COLO668 (cell line): ENCODE measurements around the gene MAMDC2.

Experiments
- DNase-seq: peaks from one replicate; lab custom pipeline; 2025; ENCODE audit not compliant: unreplicated experiment; lab: John Stamatoyannopoulos, UW

MAMDC2 gene

DNA sequence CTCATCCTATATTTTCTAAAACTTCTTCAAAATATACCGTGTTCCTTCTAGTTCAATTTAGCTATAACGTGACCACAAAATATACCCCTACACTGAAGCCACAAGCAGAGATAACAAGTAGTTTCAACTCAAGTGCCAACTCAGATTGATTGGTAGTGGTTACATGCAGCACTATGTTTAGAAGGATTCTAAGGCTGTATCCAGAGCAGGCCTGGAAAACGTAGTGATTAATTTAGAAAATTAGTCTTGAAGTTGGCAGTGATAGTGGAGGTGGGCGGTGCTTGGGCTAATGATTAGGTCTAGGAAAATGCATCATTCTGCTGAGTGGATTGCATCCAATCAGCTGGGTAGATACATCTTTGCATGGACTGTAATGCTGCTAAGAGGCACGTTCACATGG lies 61.5 kb downstream of the MAMDC2 start:
- no peak for DNase-seq

DNA sequence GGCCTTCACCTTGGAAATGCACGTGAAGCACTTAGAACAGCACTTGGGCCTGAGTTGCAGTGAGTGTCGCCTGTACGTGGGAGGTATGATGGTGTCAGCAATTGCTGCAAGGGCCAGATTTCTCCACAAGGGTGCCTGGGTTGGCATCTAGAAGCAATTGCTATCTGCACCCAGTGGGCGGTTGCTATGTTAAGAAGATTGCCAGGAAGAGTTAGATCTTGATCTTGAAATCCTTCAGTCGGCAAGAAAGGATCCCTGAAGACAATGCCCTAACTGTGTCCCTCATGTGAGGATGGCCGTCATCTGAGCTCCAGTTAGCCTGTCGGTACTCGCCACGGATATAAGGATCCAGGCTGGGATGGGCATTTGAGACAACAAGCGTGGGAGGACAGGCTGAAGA lies 62.9 kb downstream of the MAMDC2 start:
- no peak for DNase-seq

DNA sequence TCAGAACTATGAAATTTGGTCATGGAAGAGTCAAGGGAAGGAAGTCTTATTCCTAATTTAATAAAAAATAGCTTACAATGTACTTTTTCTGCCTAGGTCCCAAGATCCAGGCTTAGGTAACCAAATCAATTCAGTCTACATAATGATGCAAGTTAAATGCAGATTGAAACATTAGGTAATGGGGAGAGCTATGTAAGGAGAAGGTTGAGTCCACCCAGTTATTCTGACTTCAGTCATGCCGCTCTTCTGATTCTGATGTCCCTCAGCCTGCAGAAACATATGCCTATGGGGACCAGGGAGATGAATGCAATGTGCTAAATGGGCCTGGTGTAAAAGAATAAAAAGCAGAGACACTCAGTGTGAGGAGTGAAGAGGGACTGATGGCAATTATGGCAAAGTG lies 63.9 kb downstream of the MAMDC2 start:
- no peak for DNase-seq

DNA sequence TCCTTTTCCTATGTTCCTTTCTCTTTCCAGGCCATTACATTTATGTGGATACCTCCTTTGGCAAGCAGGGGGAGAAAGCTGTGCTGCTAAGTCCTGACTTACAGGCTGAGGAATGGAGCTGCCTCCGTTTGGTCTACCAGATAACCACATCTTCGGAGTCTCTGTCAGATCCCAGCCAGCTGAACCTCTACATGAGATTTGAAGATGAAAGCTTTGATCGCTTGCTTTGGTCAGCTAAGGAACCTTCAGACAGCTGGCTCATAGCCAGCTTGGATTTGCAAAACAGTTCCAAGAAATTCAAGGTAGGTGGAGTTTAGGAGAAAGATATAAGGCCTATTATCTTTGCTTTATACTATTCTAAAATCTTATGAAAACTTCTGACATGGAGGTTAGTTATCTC lies 64.5 kb downstream of the MAMDC2 start:
- no peak for DNase-seq

DNA sequence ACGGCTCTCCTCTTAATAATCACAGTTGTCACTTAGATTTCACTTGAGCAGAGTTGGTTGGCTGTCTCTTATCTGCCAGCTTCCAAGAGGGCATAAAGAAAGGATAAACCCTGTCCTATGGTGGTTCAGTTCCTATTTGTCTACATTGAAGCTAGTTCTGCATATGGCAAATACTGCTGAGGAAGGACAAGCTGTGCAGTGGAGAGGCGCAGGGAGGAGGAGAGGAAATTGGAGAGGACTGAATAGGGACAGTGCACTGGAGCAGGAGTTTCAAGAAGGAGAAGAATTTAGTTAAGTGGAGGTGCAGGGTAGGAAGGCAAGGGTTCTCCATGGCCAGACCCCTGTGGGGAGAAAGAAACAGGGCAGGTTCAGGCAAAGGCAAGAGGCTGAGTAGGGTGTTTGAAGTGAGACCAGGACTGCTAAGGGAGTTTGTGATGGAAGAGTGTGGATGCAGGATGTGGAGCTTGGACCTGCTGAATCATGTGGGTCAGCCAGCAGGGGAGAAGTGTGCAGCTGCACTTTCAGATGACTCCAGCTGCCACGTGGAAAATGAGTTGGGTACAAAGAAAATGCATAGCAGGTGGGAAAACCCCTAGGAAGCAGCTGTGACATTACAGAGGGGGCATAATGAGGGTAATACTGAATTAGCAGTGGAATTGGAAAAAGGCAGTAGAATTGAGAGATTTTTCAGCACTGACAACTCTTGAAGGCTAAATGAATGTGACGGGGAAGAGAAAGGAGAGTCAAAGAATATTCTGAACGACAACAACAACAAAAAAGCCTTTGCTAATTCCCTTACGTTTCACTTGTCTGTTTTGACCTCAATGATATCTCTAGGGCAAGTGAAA lies 66.8 kb downstream of the MAMDC2 start:
- peak; percentile 57 for DNase-seq

DNA sequence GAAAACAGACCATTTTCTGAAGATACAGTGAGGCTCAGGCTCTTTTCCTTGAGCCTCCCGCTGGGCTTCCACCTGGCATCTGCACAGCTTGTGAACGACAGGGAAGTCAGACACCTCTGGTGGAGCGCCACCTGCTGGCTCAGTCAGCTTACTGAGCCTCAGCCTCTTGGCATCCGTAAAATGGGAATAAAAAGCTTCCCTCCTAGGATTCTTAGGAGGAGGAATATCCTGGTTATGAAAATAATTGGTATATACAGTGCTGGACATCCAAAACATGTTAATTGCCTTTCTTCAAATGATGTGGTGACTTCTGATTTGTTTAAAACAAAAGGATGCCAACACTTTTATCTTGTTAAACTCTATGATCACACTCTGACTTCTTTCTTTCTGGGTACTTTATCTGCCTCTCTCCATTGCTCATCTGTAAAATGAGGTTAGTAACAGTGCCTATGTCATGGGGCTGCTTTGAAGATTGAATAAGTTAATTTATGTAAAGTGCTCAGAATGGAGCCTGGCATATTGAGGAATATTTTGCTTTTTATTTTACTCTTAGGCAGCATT lies 67.5 kb downstream of the MAMDC2 start:
- DNase-seq = peak; percentile 91

DNA sequence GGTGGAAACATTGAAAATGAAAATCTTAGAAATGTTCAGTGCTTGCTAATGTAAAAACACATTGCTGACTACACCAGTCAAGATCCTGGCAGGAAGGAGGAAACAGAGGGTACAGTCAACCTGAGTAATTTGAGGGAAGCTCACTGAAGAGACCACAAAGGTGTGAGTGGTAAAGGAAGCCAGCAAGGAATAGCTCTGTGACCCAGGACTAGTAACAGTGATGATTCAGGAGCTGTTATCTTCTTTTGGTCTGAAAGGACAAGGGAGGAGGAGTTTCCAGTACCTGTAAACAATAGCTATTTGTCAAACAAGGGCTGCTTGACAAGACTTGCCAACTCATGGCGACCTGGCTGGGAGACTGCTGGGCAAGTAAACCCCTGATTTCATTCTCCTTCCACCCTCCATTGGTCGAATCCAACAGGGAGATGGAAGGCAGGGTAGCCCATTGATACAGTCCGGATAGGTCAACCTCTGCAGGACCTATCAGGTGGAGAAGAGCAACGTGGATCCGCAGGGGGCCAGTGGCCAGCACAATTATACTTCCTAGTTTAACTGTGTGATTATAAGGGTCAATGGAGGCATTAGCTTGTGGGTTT lies 68.1 kb downstream of the MAMDC2 start:
- DNase-seq = no peak

DNA sequence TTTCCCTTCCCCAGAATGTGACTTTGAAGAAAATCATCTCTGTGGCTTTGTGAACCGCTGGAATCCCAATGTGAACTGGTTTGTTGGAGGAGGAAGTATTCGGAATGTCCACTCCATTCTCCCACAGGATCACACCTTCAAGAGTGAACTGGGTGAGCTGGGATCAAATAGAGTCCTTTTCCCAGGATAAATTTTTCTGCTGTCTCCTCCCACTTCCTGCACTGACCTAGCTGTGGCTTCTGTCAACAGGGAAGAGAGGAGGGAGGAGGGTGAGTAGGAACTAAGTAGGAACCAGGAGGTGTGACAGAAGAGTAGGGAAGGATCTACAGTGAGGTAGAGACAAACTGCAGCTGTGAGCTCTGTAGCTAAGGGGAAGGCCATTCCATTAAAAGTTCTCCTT lies 69.3 kb downstream of the MAMDC2 start:
- DNase-seq = no peak

DNA sequence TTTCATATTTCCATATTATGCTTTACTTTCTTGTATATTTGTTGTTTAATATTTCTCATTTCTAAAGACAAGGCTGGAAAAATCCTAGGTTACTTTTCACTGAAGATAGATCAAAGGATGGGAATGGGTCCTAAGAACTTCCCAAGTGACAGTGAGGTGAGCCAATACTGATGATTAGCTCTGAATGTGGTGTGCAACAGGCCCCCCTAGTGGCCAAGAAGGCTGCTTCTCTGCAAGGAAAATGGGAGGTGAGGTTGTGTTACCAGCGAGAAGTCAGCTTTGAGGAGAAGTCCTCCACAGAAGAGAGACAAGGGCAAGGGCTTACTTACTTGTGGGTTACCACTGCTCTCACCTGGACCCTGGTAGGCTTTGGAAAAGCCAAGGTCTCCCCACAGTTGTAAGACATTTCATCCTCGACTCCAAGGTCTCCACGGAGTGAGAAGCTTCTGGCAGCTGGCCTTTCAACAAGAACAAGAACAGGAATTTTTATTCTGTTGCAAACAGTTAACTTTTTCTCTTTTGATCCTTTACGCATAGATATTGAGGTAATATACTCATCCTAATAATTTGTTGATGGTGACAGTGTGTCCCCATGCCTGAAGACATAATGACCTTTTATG lies 69.9 kb downstream of the MAMDC2 start:
- DNase-seq = peak; percentile 47

DNA sequence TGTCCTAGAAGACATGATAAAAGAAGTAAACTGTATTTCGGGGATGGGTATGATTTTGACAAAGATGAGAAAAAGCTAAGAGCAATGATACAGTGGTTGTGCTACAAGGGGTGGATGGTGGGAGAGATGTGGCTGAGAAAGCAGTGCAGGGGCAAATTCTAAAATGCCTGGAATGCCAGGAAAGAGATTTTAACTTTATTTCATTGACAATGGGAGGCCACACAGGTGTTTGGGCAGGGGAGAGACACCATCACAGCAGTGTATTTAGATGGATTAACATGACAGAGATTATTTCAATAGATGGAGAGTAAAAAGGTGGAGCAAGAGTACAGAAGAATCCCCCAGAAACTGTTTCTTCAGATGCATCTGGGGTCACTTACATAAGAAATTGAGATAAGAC lies 71.2 kb downstream of the MAMDC2 start:
- DNase-seq = no peak

DNA sequence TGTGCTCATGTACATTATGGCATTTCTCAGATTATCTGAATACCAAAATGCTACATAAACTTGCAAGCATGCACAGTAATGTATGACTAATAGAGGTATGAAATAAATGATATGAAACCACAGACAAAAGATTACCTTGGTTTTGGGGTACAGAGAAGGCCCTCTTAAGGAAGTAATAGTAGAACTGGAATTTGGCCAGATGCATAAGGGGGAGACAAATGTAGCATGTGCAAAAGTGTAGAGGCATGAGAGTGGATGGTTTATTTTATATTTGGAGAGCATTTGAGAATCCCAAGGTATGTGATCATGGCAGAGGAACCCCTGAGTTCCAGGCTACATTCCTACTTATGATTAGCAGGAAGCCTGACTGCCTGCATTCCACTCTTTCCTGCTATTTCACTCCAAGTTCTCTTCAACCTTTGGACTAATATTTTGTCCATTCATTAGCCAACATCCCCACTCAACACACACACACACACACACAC lies 74.2 kb downstream of the MAMDC2 start:
- DNase-seq = no peak

DNA sequence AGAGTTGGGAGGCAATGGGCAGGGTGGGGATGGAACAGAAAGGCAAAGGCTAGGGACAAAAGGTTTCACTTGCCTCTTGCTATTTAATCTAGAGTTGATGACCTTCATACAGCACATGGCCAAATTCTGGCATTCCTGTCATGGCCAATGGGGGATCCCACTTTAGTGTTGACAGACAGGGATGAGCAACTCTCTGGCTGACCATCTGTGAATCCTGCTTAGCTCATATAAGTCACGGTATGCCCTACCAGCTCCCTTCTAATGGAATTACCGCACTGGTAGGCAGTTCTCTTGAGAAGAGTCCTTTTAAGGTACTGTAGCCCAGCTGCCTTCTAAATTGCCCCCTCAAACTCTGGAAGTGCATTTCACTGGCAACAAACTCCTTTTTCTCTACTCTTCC lies 76.1 kb downstream of the MAMDC2 start:
- no peak for DNase-seq

DNA sequence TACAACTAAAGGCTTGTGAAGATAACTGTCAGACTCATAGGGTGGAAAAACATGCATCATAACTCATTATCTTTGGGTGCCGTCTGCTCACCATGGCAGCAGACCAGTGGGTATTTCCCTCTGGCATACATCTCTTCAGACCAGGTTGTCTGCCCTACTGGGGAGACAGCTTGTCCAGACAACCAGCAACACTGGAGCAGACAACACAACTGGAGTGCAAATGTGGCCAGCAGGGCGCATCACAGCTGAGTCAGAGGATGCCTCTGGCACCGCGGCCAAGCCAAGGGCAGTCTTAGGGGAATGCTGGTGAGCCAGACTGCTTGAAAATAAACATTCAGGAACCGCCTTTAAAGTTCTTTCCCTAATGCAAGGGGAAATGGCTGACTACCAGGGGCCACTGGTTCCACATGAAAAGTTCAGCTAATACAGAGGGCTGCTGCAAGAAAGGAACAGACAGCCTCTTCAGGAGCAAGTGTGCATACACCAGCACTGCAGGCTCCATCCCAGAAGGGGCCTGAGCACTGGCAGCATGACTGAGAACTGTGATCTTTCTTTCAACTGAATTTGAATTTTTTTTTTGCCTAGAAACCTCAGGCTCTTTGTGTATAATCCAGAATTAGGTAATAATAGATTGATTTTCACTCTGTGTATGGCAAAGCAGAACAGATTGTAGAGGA lies 77.3 kb downstream of the MAMDC2 start:
- no peak for DNase-seq

DNA sequence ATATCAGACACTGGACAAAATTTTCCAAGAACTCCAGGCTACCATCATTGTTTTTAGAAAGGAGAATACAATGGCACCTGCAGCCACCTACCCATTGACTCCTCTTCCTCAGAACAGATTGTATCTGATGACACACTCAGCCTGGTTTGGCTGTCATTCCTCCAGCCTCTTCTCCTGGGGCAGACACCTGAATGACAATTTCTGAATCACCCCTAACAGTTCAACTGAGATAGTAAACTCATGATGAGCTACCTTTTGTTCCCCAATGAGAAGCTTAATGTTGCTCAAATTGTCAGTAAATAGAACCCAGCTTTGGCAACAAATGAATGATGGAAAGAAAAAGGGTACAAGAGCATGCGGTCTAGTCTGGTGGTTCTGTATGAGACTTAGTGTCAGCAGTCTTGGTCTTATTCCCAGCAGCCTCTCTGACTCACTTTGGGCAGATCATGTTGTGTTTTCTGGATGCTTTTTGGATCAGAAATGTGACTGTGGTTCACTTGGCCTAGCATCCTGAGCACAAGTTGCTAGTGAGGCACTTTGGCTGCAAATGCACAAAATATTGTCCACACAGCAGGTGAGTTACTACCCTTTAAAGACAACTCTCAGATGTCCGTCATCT lies 78.3 kb downstream of the MAMDC2 start:
- DNase-seq = no peak

DNA sequence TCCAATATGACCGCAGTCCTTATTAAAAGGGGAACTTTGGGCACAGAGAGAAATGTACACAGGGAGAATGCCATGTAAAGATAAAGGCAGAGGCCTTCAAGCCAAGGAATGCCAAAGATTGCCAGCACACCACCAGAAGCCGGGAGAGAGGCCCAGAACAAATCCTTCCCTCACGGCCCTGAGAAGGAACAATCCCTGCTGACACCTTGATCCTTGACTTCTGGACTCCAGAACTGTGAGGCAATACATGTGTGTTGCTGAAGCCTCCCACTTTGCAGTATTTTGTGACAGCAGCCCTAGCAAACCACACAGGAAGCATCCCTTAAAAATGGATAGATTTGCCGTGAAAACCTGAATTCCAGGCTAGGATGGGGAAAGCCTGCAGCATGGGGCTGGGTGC lies 80.0 kb downstream of the MAMDC2 start:
- no peak for DNase-seq

DNA sequence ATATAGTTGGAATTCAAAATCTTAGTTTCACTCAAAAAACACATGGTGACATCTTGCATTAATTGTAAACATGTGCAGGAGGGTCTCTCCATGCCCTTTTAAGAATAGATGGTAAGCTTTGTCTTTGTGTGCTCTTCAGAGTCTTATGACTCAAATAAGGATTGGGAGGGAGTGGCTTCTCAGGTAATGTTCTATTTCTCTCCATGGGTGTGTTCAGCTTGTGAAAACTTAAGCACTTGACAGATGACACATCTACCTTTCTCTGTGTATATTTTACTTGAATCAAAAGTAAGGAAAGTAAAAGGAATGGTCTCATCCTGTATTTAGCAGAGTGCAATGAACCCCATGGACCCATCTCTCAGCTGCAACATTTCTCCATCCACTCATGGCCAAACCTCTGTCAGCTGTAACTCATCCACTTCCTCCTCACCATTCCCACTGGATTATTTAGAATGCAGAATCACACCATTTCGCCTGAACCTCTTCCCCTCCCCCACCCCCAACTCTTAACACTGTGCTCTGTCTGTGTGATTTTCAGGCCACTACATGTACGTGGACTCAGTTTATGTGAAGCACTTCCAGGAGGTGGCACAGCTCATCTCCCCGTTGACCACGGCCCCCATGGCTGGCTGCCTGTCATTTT lies 82.1 kb downstream of the MAMDC2 start:
- no peak for DNase-seq

DNA sequence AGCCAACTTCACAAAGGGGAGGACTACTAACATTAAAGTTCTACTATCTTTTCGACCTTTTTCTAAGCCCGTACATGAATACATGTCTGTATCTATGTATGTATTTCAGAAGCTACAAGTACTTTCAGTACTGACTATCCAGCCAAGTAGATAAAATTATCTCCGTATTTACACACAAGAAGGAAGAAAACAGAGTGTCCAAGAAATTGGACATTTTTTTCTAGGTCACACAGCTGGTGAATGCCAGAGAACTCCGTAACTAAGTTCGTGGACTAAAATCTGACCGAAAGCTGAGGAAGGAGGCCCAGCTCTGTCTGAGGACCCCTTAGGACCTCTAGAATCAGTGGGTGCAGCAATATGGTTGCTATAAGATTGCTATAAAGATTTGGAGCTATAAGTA lies 83.4 kb downstream of the MAMDC2 start:
- no peak for DNase-seq

DNA sequence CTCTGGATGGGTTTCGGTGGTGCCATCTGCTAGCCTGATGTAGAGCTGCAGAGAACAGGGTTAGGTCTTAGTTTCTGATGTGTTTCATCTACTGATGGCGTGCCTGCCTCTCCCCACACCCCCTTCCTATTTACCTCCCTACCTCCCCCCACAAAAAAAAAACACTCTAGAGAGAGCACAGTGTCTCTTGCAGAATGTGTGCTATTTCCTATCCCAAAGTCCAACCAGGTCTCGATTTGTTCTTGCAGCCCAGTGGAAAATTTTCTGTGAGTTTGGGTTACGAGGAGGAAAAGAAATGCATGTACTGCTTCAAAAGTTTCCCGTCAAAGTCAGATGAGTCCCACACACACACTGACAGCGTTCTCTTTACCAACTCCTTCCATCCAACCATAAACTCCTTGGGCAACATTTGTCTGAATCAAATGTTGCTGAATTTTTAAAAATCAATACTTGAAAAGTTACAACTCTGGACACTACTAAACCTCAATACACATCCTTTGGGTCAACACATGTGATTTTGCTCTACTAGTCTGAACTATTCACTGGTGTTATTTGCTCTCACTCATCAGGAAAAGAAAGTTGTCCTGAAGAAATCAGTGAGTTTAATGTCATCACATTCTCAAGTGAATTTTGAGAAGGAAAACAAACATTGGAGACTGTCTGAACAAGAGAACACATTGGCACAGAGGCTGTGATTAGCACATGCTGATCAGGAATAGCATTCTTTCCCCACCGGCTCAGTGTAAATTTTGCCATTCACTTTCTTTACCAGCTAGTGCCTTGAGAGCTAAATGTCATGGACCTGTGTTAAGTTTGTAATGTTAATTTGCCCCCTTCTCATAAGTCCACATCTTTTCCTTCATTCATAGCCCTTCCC lies 84.1 kb downstream of the MAMDC2 start:
- DNase-seq = no peak

DNA sequence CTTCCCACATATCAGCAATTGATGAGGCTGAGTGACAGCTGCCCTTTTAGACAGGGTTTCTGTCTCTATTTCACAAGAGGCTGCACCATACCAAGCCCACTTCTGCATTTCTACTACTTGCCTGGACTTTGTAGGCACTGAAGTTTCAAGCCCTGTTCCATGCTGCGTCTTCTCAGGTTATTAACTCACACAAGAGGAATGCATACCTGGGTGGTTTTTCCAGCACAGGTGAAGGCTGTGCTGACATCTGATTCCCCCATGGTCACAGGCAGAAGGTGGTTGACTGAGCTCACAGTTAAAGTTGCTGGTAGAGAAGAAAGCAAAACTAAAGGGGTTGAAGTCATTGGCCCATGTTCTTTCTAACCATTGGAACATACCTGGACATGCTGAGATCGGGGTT lies 86.6 kb downstream of the MAMDC2 start:
- no peak for DNase-seq
